ENCODE data around the gene PBXIP1. TPM values are rescaled to one million over a fixed set of nuclear protein-coding genes. Genes with fewer than 3 reads are reported as not detected.

PBXIP1 gene
- total RNA-seq, 1 donor from 2014 or later = 92.6 TPM

DNA sequence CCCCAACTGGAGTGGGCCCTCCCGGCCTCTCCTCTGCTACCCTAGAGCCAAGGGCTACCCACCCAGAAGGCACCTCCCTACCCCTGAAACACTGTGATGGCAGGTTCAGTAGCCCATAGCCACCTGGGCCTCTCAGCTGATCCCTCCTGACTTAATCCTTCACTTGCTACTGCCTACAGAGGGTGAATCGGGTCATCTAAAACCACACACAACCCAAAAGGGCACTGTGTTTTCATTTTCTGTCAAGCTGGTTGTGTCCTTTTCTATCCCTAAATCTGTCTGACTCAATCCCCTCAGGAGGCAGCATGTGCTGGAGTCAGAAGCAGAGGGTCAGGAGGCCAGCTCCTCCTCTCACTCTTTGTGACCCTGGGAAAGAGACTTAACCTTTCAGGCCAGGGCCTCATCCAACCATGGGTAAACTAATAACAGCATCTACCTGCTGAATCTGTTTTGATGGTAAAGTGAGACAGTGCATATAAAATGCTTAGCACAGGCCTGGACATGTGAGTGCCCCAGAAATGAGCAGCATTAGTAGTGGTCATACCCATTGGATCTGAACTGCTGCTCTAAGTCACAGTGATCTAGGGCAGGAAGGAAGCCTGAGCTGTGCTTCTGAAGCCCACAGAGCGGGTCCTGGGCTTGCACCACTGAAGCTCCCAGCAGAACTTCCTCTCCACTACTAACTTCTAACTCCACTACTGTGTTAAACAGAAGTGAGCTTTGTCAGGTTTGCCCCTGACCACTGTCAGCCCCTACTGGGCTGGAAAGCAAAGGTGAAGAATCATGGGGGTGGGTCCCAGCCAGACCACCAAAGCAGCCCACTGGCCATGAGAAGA lies 30.3 kb downstream of the PBXIP1 start:
- H3K9me3 Mint-ChIP-seq (ENCODE audit: unreplicated experiment) = no peaks in the 10 kb centered on the region
- no peaks in the 10 kb centered on the region for H3K27me3 Mint-ChIP-seq (ENCODE audit: unreplicated experiment)
- H3K36me3 Mint-ChIP-seq (ENCODE audit: unreplicated experiment) = peaks cover 32% of the 10 kb centered on the region

DNA sequence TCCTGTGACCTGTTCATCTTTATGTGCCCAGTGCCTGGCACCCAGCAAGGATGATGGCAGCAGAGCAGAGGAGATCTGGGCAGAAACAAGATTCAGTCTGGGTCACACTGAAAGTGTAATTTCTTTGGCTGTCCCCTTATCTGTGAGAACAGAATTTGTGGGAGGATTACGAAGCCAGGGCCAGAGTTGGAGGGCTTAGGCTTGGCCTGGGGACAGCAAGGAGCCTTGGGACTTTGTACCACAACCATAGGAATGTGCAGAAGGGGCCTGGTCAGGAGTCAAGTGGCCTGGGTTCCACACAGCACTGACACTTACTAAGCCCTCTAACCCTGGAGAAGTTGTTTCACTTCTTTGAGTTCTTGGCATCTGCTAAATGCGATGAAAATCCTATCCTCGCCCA lies 32.2 kb downstream of the PBXIP1 start:
- no peaks in the 10 kb centered on the region for H3K9me3 Mint-ChIP-seq (ENCODE audit: unreplicated experiment)
- TF ChIP-seq, protein P1, sequence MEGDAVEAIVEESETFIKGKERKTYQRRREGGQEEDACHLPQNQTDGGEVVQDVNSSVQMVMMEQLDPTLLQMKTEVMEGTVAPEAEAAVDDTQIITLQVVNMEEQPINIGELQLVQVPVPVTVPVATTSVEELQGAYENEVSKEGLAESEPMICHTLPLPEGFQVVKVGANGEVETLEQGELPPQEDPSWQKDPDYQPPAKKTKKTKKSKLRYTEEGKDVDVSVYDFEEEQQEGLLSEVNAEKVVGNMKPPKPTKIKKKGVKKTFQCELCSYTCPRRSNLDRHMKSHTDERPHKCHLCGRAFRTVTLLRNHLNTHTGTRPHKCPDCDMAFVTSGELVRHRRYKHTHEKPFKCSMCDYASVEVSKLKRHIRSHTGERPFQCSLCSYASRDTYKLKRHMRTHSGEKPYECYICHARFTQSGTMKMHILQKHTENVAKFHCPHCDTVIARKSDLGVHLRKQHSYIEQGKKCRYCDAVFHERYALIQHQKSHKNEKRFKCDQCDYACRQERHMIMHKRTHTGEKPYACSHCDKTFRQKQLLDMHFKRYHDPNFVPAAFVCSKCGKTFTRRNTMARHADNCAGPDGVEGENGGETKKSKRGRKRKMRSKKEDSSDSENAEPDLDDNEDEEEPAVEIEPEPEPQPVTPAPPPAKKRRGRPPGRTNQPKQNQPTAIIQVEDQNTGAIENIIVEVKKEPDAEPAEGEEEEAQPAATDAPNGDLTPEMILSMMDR (IDR thresholded peaks at IDR 0.05) = no peak
- peaks cover 26% of the 10 kb centered on the region for H3K36me3 Mint-ChIP-seq (ENCODE audit: unreplicated experiment)

More for the DNA sequence above, 30.3 kb downstream of the PBXIP1 start:
- Mint-ChIP-seq H3K27ac (ENCODE audit: unreplicated experiment) (no peak overlapping the region), H3K4me3 (ENCODE audit: unreplicated experiment) (no peak overlapping the region), H3K4me1 (ENCODE audit: unreplicated experiment) (no peaks in the 10 kb centered on the region)
- TF ChIP-seq, protein P1 (IDR thresholded peaks at IDR 0.05) = no peak
- DNase-seq (ENCODE audit: extremely low spot score, unreplicated experiment) = no peak

DNA sequence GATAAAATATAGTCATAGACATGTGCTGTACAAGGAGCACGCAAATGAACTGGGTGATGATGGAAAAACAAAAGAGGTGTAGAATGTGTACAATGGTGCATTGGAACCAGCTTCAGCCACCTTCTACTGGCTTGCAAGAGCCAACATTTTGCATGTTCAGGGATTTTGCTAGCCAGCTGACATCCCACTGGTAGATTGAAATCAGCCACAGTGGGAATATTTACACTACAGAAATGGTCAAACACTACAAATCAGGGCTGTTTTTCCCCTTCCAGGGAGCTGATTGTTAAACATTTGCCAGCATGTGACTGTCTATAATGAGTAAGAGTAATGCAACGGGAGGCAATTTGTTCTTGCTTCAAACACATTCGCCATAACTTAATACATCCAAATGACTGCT lies 42.6 kb downstream of the PBXIP1 start:
- no peaks in the 10 kb centered on the region for H3K27me3 Mint-ChIP-seq (ENCODE audit: unreplicated experiment)
- no peak for DNase-seq (ENCODE audit: extremely low spot score, unreplicated experiment)
- H3K4me3 Mint-ChIP-seq (ENCODE audit: unreplicated experiment) = no peak overlapping the region
- peaks cover 6% of the 10 kb centered on the region for H3K36me3 Mint-ChIP-seq (ENCODE audit: unreplicated experiment)
- H3K9me3 Mint-ChIP-seq (ENCODE audit: unreplicated experiment) = peaks cover 9% of the 10 kb centered on the region
- H3K4me1 Mint-ChIP-seq (ENCODE audit: unreplicated experiment) = no peaks in the 10 kb centered on the region
- H3K27ac Mint-ChIP-seq (ENCODE audit: unreplicated experiment) = no peak overlapping the region
- TF ChIP-seq, protein P1 (IDR thresholded peaks at IDR 0.05) = no peak

More for the DNA sequence above, 32.2 kb downstream of the PBXIP1 start:
- no peaks in the 10 kb centered on the region for H3K27me3 Mint-ChIP-seq (ENCODE audit: unreplicated experiment)
- no peak overlapping the region for H3K27ac Mint-ChIP-seq (ENCODE audit: unreplicated experiment)
- no peaks in the 10 kb centered on the region for H3K4me1 Mint-ChIP-seq (ENCODE audit: unreplicated experiment)
- no peak for DNase-seq (ENCODE audit: extremely low spot score, unreplicated experiment)
- H3K4me3 Mint-ChIP-seq (ENCODE audit: unreplicated experiment) = no peak overlapping the region

DNA sequence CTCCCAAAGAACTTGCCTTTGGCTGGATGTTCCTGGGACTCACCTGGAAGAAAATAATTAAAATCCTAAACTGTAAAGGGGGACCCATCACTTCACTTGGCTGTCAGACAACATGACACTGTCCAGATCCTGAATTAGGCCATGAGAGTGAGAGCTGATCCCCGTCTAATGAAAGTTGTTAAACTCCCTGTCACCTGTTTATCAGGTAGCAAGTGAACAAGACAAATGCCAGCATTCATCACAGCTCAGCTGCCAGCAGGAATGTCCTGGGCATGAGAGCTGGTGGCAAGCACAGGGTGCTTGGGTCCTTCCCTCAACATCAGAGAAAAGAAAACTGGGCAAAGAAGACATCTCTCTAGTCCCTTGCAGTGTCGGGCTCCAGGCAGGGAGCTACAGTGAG lies 43.1 kb downstream of the PBXIP1 start:
- H3K27me3 Mint-ChIP-seq (ENCODE audit: unreplicated experiment) = no peaks in the 10 kb centered on the region
- peaks cover 11% of the 10 kb centered on the region for H3K9me3 Mint-ChIP-seq (ENCODE audit: unreplicated experiment)
- H3K4me1 Mint-ChIP-seq (ENCODE audit: unreplicated experiment) = no peaks in the 10 kb centered on the region
- no peak overlapping the region for H3K27ac Mint-ChIP-seq (ENCODE audit: unreplicated experiment)
- TF ChIP-seq, protein P1 (IDR thresholded peaks at IDR 0.05) = no peak
- peaks cover 6% of the 10 kb centered on the region for H3K36me3 Mint-ChIP-seq (ENCODE audit: unreplicated experiment)
- no peak overlapping the region for H3K4me3 Mint-ChIP-seq (ENCODE audit: unreplicated experiment)
- no peak for DNase-seq (ENCODE audit: extremely low spot score, unreplicated experiment)

DNA sequence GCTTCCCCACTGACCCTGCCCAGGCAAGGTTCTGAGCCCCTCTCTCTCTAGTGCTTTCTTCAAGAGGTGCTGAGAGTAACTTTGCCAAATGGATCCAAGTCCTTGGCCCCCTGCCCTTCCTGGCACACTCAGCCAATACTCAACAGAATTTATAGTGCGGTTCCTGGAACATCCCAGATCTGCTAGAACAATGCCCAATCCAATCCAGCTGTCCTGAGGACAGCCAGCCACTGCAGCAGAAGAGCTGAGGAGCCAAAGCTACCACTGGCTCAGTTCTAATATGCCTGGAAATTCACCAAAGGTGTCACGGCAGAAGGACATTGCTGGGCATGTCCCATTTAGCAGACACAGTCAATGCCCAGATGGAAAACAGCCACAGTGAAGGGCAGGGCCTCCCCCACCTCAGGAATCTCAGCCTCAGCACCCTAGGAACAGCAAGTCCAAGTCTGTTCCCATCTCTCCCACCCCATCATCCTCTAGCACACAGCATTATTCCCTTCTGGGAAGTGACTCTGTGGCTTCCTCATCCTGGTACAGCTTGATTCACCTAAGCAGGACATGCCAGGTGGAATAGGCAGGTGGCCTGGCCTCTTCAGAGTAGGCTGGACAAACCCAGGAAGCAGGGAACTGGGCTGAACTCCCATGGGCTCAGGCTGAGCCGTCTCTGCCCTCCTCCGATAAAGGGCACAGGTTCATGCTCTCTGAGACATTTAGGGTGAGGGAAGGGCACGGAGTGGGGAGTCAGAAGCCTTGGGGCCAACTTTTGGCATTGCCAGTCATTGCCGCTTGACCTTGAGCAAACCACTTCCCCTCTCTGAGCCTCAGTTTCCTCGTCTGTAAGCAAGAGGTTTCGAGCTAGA lies 44.0 kb downstream of the PBXIP1 start:
- DNase-seq (ENCODE audit: extremely low spot score, unreplicated experiment) = no peak
- no peaks in the 10 kb centered on the region for H3K4me1 Mint-ChIP-seq (ENCODE audit: unreplicated experiment)
- H3K27me3 Mint-ChIP-seq (ENCODE audit: unreplicated experiment) = no peaks in the 10 kb centered on the region
- peaks cover 5% of the 10 kb centered on the region for H3K36me3 Mint-ChIP-seq (ENCODE audit: unreplicated experiment)
- peaks cover 13% of the 10 kb centered on the region for H3K9me3 Mint-ChIP-seq (ENCODE audit: unreplicated experiment)
- TF ChIP-seq, protein P1 (IDR thresholded peaks at IDR 0.05) = no peak
- H3K4me3 Mint-ChIP-seq (ENCODE audit: unreplicated experiment) = no peak overlapping the region
- no peak overlapping the region for H3K27ac Mint-ChIP-seq (ENCODE audit: unreplicated experiment)
